GM18867 (cell line): ENCODE measurements around the gene B4GALNT4.
"Not testable (repeated sequence)": the region's sequence is repeated elsewhere in the genome, so short reads cannot be mapped to it uniquely, and the experiment has no call there.

Experiments used
- ATAC-seq: cut with Tn5 transposase; IDR thresholded peaks from one replicate; pipeline ENCODE4 v1.9.1; 2021; ENCODE audit warnings: mild to moderate bottlenecking, moderate library complexity; ENCODE audit not compliant: unreplicated experiment

B4GALNT4 gene

GRCh38 chr11:418343-419247, 49.3 kb downstream of the B4GALNT4 start:
- no peak for ATAC-seq

DNA sequence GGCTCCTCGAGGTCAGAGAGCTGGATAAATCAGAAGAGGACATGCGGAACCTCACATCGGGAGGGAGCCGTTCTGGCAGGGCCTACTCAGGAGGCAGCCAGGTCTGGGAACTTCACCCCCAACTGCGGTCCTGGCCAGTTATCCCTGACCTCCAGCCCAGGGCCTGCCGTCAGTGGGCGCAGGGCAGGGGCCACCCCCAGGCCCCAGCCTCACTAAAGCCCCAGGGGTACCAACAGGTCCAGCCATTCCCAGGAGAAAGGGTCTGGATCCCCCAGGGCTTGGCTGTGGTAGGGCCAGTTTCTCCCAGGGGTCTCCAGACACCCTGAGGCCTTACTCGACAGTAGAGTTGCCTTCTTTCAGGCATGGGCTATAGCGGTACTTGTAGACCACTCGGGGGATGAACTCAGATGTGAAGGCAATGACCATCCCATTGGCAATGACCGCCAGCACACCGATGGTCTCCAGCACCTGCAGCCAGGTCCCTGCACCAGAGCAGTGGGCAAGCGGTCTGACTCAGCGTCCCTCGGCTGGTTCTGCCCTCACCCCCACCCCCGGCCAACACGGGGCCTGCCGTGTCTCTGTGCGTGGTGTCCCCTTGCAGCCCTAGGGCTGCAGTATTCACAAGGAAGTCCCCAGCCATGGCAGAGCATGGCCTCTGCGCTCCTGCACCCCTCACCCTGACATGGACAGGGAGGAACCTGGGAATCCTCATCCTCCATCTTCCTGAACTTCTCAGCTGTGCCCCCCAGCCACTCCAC, 50.1 kb downstream of the B4GALNT4 start:
- ATAC-seq, result no peak

- no peak for ATAC-seq
Observed at GRCh38 chr11:420054-420910, 51.0 kb downstream of the B4GALNT4 start.

- no peak for ATAC-seq
Observed at GRCh38 chr11:420911-421321, 51.6 kb downstream of the B4GALNT4 start.

- ATAC-seq, result no peak
Observed at GRCh38 chr11:422249-422656, 53.0 kb downstream of the B4GALNT4 start.

GRCh38 chr11:424232-424631, 54.9 kb downstream of the B4GALNT4 start:
- no peak for ATAC-seq

- ATAC-seq, result not testable (repeated sequence)
Observed at GRCh38 chr11:424766-425165, 55.5 kb downstream of the B4GALNT4 start.

DNA sequence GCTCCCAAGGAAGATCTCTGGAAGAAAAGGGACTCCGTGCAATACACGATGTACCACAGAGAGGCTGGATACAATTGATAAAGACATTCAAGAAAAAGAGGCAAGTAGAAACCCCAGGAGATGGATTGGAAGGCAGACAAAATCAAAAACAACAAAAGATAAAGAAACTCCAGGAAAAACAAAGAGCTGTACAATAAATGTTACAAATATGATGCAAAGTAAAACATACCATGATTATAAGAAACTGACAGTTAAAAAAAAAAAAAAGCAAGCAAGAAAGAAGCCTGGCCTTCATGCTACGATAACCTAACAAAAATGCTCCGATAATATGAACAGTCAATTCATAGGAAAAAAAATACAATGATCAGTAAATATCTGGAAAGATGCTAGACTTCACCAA, 56.0 kb downstream of the B4GALNT4 start:
- ATAC-seq, result no peak

DNA sequence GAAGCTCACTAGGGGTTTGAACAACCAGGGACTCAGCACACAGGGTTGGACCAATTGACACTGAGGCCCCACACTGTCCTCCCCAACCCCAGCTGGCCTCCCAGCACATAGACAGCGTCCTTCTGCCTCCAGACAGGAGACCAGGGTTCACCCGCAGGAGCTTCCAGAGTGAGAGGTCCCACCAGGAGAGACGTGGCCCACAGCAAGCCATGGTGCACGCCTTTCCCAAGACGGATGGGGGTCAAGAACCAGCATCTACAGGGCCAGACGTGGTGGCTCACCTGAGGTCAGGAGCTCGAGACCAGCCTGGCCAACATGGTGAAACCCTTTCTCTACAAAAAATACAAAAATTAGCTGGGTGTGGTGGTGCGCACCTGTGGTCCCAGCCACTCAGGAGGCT, 57.6 kb downstream of the B4GALNT4 start:
- ATAC-seq, result no peak

- ATAC-seq, result no peak
Observed at GRCh38 chr11:428295-428694, 59.0 kb downstream of the B4GALNT4 start.

DNA sequence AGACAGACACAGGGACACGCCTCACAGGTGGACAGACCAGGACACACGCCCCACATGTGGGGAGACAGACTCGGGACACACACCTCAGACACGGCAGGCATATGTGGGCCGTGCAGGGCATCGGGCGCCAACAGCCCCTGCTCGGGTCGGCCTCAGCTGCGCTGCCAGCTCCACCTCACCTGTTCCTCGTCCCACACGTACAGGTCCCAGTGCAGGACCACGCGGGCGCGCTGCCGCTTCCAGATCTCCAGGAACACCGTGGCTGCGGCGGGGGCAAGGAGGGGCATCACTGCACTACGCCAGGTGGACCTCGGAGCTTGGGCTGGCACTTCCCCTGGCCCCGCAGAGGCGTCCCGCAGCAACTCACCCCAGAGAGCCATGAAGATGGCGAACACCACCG, 60.1 kb downstream of the B4GALNT4 start:
- no peak for ATAC-seq

DNA sequence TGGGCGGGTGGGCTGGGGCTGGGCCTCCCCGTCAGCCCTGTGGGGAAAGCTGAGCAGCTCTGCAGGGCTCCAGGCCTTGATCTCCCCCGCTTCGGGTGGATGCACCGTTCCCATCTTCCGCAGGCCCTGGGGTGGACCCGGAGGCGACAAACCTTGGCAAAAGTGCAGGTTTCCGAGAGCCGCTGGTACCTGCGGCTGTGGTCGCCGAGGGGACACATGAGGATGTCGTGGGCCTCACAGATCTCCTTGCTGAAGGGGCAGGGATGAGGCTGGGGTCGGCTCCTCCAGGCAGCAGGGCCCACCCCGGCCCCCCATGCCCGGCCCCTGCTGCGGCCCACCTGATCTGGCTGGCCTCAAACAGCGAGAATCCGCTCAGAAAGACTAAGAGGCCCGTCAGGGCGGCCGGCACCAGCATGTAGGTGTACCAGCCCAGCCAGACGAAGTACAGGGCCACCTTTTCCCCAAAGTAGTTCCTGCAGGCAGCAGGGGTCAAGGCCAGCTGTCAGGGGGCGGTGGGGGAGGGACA, 60.7 kb downstream of the B4GALNT4 start:
- ATAC-seq, result no peak
